MG63 (cell line): ENCODE results near the gene ITGA8. TPM values are rescaled to one million over a fixed set of nuclear protein-coding genes. Genes with fewer than 3 reads are reported as not detected.

Experiments
- DNase-seq: peaks from one replicate; pipeline ENCODE4 v3.0.0-alpha.2; 2020
- H3K27me3 ChIP-seq: fragments of 250-450 bp; sonication (Bioruptor Pico); 2 replicates; pipeline ENCODE4 v1.5.1; 2020; ENCODE audit warnings: mild to moderate bottlenecking, moderate library complexity
- H3K36me3 ChIP-seq: fragments of 250-450 bp; sonication (Bioruptor Pico); 2 replicates; pipeline ENCODE4 v1.5.1; 2020; ENCODE audit warnings: mild to moderate bottlenecking, moderate library complexity
- H3K4me3 ChIP-seq: fragments of 250-450 bp; sonication (Bioruptor Pico); 2 replicates; pipeline ENCODE4 v1.5.1; 2020; ENCODE audit warnings: mild to moderate bottlenecking, moderate library complexity
- H3K9me3 ChIP-seq: fragments of 250-450 bp; sonication (Bioruptor Pico); 2 replicates; pipeline ENCODE4 v1.5.1; 2020; ENCODE audit warnings: mild to moderate bottlenecking, moderate library complexity
- total RNA-seq: library from RNA; depleted of rRNA; stranded (reverse); fragments of >200 nt; shearing (Covaris generic); gene quantifications from 2 replicates; pipeline ENCODE4 v1.2.3, GENCODE V29; 2014; ENCODE audit warnings: low replicate concordance

The ITGA8 gene
- total RNA-seq, 1 experiment from 2014 or later = 0.03 TPM

DNA sequence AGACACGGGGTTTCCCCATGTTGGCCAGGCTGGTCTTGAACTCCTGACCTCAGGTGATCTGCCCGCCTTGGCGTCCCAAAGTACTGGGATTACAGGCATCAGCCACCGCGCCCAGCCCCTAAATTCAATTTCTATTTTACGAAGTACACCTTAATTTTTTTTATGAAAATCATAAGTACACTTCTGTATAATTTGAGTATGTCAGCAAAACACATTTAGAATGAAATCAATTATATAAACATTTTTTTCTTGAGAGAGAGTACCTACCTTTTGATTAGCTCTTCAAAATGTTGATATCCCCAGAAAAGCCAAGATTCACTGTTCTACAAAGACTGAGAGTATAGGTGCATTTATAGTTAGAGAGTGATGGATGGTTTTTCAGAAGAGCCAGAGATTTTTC lies 20.5 kb upstream of the ITGA8 start:
- Histone ChIP-seq H3K9me3 (no peaks in the 10 kb centered on the region), H3K27me3 (no peaks in the 10 kb centered on the region), H3K4me3 (no peak overlapping the region), H3K36me3 (no peaks in the 10 kb centered on the region)
- no peak for DNase-seq

DNA sequence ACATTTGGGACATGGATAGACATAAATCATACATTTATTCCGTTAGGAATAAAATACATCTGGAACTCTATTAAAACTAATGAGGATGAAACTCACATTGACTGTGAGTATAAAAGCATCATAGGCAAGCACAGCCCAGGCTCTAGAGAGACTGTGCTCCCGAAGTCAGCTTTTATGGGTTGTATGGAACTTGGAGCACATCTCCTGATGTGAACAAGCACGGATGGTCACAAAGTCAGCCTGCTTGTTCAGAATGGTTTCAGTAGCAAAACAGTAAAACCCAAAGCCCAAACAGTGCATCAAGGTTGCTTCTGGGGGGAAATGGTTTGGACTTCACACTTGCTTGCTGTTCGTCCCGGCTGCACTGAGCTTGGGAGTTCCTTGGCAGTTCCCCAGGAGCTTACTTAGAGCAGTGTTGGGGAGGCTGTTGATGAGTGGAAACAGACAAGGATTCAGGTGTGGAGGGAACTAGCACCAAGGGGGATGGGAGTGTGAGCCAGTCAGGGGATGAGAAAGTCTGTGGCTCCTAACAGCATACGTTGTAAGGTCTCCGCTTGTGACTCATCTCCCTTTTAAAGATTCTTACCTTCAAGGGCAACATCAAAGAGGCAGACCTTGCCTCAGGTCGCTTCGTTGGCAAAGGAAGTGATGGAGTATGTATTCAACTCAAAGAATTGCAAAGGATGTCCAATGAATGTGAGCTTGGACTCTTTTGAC lies 19.7 kb upstream of the ITGA8 start:
- Histone ChIP-seq H3K36me3 (no peaks in the 10 kb centered on the region), H3K4me3 (no peak overlapping the region), H3K9me3 (no peaks in the 10 kb centered on the region), H3K27me3 (no peaks in the 10 kb centered on the region)
- DNase-seq = no peak

DNA sequence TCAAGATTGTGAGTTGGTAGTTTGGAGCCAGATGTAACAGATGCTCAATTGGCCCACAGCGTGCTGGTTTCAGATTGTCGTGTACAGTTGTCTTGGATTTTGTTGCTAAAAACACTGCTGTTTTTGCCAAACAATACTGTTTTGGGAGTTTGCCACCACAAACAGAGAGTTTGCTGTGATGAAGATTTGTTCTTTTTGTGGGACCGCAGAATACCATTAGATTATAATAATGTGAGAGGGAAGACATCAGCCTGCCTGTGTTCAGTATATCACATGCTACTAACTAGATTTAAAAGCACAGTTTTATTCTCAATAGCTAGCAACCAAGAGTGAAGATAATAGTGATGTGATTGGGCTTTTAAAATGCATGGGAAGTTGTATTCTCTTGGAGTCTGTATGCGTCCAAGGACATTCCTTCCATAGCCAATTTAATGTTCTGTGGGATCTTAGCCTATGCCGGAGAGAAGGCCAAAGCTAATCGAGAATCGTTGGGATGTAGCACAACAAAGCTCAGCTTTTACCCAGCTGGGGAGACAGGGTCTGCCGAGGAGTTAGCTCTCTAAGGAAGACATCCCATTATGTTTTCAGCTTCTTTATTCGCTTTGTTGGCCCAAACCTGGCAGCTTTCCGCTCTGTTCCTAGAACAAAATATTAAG lies 18.7 kb upstream of the ITGA8 start:
- Histone ChIP-seq H3K27me3 (no peaks in the 10 kb centered on the region), H3K36me3 (no peaks in the 10 kb centered on the region), H3K9me3 (no peaks in the 10 kb centered on the region), H3K4me3 (no peak overlapping the region)
- peak; percentile 17 for DNase-seq

- Histone ChIP-seq H3K4me3 (no peak overlapping the region), H3K9me3 (no peaks in the 10 kb centered on the region), H3K27me3 (no peaks in the 10 kb centered on the region), H3K36me3 (no peaks in the 10 kb centered on the region)
- no peak for DNase-seq
These were observed 17.9 kb upstream of the ITGA8 start for GRCh38 chr10:15737656-15738055.

DNA sequence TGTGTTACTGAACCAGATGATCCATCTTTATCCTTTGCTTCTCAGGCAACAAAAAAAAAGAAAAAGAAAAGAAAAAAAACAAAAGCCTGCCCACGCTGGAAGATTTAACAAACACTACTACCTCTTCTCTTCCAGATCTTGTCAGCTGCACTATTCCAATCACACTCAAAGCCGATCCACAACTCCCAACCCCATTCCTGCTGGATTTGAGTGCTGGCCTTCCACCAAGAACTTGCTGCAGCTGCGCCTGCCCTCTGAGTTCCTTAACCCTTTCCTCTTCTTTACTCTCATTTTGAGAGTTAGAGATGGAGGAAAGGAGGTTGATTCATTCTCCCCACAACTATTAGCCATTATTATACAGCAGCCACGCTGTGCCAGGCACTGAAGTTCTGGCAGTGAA lies 16.0 kb upstream of the ITGA8 start:
- no peaks in the 10 kb centered on the region for H3K36me3 ChIP-seq
- no peak overlapping the region for H3K4me3 ChIP-seq
- no peaks in the 10 kb centered on the region for H3K27me3 ChIP-seq
- DNase-seq = no peak
- 0 out of 2 replicates have a peak, but pooled peaks cover 3% of the 10 kb centered on the region for H3K9me3 ChIP-seq

DNA sequence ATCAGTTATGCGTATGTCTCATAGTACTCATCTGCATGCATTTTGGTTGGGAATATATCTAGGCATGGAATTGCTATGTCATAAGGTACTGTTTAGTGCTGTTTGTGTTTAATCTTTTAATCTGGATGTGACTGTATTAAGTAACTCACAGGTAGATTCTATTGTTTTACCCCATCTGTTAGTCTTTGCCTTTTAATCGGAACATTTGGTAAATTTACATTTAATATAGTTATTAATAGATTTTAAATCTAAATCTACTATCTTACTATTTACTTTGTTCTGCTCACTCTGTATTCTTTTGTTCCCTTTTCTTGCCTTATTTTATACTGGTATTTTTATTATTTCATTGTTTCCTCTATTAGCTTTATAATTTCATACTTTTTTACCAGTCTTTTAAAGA lies 10.6 kb upstream of the ITGA8 start:
- Histone ChIP-seq H3K36me3 (no peaks in the 10 kb centered on the region), H3K4me3 (no peak overlapping the region), H3K9me3 (0 out of 2 replicates have a peak, but pooled peaks cover 3% of the 10 kb centered on the region), H3K27me3 (no peaks in the 10 kb centered on the region)
- DNase-seq = no peak

DNA sequence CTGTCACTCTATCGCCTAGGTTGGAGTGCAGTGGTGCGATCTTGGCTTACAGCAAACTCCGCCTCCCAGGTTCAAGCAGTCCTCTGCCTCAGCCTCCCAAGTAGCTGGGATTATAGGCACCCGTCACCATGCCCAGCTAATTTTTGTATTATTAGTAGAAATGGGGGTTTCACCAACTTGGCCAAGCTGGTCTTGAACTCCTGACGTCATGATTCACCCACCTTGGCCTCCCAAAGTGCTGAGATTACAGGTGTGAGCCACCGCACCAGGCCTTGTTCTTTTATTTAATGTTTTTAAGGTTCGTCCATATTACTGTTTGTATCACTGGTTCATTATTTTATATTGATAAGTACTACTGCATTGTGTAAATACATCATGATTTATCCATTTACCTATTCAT lies 10.2 kb upstream of the ITGA8 start:
- DNase-seq = no peak
- no peaks in the 10 kb centered on the region for H3K27me3 ChIP-seq
- H3K36me3 ChIP-seq = no peaks in the 10 kb centered on the region
- H3K4me3 ChIP-seq = no peak overlapping the region
- 0 out of 2 replicates have a peak, but pooled peaks cover 3% of the 10 kb centered on the region for H3K9me3 ChIP-seq

GRCh38 chr10:15726042-15726441 lies 6.3 kb upstream of the ITGA8 start:
- no peaks in the 10 kb centered on the region for H3K27me3 ChIP-seq
- H3K9me3 ChIP-seq = 0 out of 2 replicates have a peak, but pooled peaks cover under 1% of the 10 kb centered on the region
- no peak for DNase-seq
- no peaks in the 10 kb centered on the region for H3K36me3 ChIP-seq
- no peak overlapping the region for H3K4me3 ChIP-seq

DNA sequence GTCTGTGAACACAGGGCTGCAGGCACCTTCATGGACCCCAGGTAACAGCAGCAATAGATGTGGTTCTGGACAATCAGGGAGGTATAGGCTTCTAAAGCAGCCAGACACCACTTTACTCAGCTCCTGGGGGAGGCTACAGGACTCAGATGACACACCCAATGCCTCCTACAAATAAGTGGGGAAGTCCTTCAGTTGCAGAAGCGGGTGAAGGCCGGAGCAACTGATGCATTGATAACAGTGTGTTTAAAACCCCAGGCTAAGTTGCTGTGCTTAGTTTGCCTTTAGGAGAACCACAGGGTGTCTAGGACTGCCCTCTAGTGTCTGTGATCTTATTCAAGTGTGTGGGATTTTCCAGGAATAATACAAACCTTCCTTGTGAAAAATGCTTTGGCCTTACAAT lies 5.9 kb upstream of the ITGA8 start:
- H3K27me3 ChIP-seq = no peaks in the 10 kb centered on the region
- no peak overlapping the region for H3K4me3 ChIP-seq
- H3K9me3 ChIP-seq = no peaks in the 10 kb centered on the region
- no peaks in the 10 kb centered on the region for H3K36me3 ChIP-seq
- DNase-seq = no peak

- no peaks in the 10 kb centered on the region for H3K36me3 ChIP-seq
- H3K9me3 ChIP-seq = no peaks in the 10 kb centered on the region
- H3K27me3 ChIP-seq = no peaks in the 10 kb centered on the region
- no peak overlapping the region for H3K4me3 ChIP-seq
- DNase-seq = no peak
These were observed 5.0 kb upstream of the ITGA8 start for GRCh38 chr10:15724683-15725082.

DNA sequence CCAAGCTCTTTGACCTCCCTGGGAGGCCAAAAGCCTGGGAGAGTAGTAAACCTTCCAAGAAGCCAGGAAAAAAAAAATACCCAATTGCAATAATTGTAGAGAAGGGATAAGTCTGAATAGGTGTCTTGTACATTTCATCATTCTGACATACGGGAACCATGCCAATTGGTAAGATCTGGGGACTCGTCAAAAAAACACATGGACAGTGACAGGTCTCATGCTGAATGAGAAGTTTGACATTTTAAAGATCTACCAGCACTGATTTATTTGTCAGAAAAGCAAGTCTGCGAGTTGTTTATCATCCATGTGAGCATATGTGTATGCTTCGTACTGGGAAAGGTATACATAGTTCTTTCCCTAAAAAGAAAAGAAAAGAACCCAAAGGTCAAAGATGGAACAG lies 4.1 kb upstream of the ITGA8 start:
- Histone ChIP-seq H3K27me3 (peaks cover 8% of the 10 kb centered on the region; the same call in 1 of the 2 replicates), H3K9me3 (no peaks in the 10 kb centered on the region), H3K36me3 (no peaks in the 10 kb centered on the region), H3K4me3 (no peak overlapping the region)
- no peak for DNase-seq

GRCh38 chr10:15720635-15721287 lies 1.0 kb upstream of the ITGA8 start:
- Histone ChIP-seq H3K4me3 (no peak overlapping the region), H3K27me3 (peaks cover 8% of the 10 kb centered on the region; the same call in 1 of the 2 replicates), H3K36me3 (no peaks in the 10 kb centered on the region), H3K9me3 (no peaks in the 10 kb centered on the region)
- DNase-seq = no peak

- H3K36me3 ChIP-seq = no peaks in the 10 kb centered on the region
- peak overlapping the region; percentile 36 for H3K4me3 ChIP-seq
- no peak for DNase-seq
- H3K27me3 ChIP-seq = peaks cover 8% of the 10 kb centered on the region; the same call in 1 of the 2 replicates
- H3K9me3 ChIP-seq = no peaks in the 10 kb centered on the region
These were observed 448 bp downstream of the ITGA8 start for GRCh38 chr10:15719049-15719898.

GRCh38 chr10:15718694-15719048 lies 1.1 kb downstream of the ITGA8 start:
- no peak for DNase-seq
- Histone ChIP-seq H3K4me3 (no peak overlapping the region), H3K36me3 (no peaks in the 10 kb centered on the region), H3K27me3 (peaks cover 8% of the 10 kb centered on the region; the same call in 1 of the 2 replicates), H3K9me3 (no peaks in the 10 kb centered on the region)

GRCh38 chr10:15715619-15716227 lies 4.0 kb downstream of the ITGA8 start:
- H3K36me3 ChIP-seq = no peaks in the 10 kb centered on the region
- no peak overlapping the region for H3K4me3 ChIP-seq
- peaks cover 8% of the 10 kb centered on the region; the same call in 1 of the 2 replicates for H3K27me3 ChIP-seq
- no peak for DNase-seq
- H3K9me3 ChIP-seq = no peaks in the 10 kb centered on the region

GRCh38 chr10:15714847-15715246 lies 4.9 kb downstream of the ITGA8 start:
- H3K4me3 ChIP-seq = no peak overlapping the region
- no peaks in the 10 kb centered on the region for H3K36me3 ChIP-seq
- no peak for DNase-seq
- H3K27me3 ChIP-seq = peaks cover 8% of the 10 kb centered on the region; the same call in 1 of the 2 replicates
- H3K9me3 ChIP-seq = no peaks in the 10 kb centered on the region
